Hepatocyte (in vitro differentiated cells): ENCODE results near the gene BCAS3.

Source experiments
- EZH2 ChIP-seq: fragments of 200-600 bp; sonication (generic); IDR thresholded peaks from 2 replicates; pipeline ENCODE4 v1.6.1; 2016; ENCODE audit warnings: antibody characterized with exemption, mild to moderate bottlenecking, borderline replicate concordance
- EZH2phosphoT487 ChIP-seq: fragments of 200-600 bp; sonication (generic); IDR thresholded peaks from one replicate; pipeline ENCODE4 v1.6.1; 2018; ENCODE audit warnings: antibody characterized with exemption, mild to moderate bottlenecking, low read depth, moderate library complexity; ENCODE audit not compliant: unreplicated experiment, severe bottlenecking
- TF ChIP-seq, protein P1 (sequence below): fragments of 200-600 bp; sonication (generic); IDR thresholded peaks from 2 replicates; pipeline ENCODE4 v1.5.1; 2016; ENCODE audit warnings: antibody characterized with exemption, mild to moderate bottlenecking; ENCODE audit not compliant: poor library complexity

DNA sequence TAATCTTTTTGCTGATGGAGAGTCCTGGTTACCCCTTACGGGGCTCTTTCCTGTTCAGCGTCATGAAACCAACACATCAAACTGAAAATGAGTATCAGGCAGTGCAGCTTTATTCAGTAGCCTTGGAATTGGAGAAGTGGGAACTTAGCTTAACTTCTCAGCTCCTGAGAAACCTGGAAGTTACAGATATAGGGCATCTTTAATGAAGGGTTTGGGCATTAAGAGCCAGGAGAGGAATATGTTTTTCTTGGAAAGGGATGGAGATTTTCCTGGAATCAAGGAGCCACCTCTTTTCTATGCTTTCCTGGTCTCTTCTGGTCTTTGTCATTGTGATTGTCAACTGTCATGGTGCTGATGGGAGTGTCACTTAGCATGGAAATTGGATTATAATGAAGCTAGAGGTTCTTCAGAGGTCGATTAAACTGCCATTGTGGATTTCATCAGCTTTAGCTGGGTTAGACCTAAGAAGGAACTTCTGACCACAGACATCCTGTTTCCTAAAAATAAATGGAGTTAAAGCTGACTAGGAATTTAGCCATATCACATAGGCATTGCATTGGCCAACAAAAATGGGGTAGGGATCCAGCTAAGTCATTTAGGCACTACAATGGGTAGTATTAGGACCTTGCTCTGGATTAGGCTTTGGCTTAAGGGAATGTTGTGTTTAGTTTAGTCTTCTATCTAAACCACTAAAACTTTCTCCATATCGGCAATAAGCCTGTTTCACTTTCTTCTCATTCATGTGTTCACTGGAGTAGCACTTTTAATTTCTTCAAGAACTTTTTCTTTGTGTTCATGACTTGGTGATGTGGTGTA is 186.4 kb downstream of the BCAS3 start:
- TF ChIP-seq, protein P1, sequence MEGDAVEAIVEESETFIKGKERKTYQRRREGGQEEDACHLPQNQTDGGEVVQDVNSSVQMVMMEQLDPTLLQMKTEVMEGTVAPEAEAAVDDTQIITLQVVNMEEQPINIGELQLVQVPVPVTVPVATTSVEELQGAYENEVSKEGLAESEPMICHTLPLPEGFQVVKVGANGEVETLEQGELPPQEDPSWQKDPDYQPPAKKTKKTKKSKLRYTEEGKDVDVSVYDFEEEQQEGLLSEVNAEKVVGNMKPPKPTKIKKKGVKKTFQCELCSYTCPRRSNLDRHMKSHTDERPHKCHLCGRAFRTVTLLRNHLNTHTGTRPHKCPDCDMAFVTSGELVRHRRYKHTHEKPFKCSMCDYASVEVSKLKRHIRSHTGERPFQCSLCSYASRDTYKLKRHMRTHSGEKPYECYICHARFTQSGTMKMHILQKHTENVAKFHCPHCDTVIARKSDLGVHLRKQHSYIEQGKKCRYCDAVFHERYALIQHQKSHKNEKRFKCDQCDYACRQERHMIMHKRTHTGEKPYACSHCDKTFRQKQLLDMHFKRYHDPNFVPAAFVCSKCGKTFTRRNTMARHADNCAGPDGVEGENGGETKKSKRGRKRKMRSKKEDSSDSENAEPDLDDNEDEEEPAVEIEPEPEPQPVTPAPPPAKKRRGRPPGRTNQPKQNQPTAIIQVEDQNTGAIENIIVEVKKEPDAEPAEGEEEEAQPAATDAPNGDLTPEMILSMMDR, result no peak
- TF ChIP-seq EZH2phosphoT487 (no peak), EZH2 (no peak)
